Measurements from ENCODE around the gene LSM11. TPM values are rescaled to one million over a fixed set of nuclear protein-coding genes. Genes with fewer than 3 reads are reported as not detected.
"Not testable (repeated sequence)": the region's sequence is repeated elsewhere in the genome, so short reads cannot be mapped to it uniquely, and the experiment has no call there.

The LSM11 gene
- polyA plus RNA-seq (2012; ENCODE audit: missing spikeins) = 1.7 TPM

DNA sequence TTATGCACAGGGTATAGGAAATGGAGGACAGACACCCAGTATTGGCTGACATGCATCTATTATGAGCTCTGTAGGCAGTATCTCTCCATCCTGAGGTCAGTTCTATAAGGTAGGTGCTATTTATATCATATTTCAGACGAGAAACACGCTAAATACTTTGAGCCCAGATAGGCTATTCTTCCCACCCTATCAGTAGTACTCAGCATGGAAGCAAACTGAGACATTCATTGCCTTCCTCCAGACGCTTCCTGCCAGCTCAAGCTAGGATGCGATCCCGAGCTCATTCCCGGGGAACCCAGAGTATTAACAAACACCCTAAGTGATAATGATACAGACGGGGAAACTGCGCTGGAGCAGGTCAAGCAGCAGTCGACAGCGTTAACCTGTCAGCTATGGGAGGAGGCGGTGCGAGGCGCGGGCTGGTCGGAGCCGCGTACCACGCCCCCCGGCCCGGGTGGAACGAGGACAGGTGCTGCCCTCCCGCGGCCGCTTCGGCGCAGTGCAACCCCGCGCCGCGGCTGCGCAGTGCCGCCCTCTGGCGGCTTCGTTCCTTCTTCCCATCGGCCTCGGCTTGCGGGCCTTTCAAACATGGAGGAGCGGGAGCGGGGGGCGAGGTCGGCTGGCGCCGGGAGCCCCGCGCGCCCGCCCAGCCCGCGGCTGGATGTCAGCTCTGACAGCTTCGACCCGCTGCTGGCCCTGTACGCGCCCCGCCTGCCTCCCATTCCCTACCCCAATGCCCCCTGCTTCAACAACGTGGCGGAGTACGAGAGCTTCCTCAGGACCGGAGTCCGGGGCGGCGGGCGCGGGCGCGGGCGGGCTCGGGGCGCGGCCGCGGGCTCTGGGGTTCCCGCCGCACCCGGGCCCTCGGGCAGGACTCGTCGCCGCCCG, at the start of gene LSM11:
Gene LSM11 (plus strand): TSS at position 550 of the 888 bp plus-strand sequence. CDS start 39 bp downstream, at position 589.
- FAIRE-seq (peak; percentile 97), DNase-seq (ENCODE audit: insufficient read length) (peak; percentile 85)
- TF ChIP-seq TAF1 (IDR thresholded peaks at IDR 0.05; ENCODE audit: borderline replicate concordance, low read depth, low read length) = no peak
- TF ChIP-seq POLR2A (IDR thresholded peaks at IDR 0.05; ENCODE audit: low read depth, low read length) = peak; percentile 39; the same call in 1 of the 2 replicates
- 0 out of 2 replicates have a peak, but pooled peaks have one; percentile 37 for TF ChIP-seq POLR2AphosphoS5 (IDR thresholded peaks at IDR 0.05; ENCODE audit: low read depth, low read length)

DNA sequence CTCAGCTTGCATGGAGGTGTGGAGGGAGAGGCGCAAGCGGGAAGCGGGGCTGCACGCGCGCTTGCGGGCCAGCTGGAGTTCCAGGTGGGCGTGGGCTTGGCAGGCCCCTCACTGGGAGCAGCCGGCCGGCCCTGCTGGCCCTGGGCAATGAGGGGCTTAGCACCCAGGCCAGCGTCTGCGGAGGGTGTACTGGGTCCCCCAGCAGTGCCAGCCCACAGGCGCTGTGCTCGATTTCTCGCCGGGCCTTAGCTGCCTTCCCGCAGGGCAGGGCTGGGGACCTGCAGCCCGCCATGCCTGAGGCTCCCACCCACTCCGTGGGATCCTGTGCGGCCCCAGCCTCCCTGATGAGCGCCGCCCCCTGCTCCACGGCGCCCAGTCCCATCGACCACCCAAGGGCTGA, 49.7 kb upstream of the LSM11 start:
- FAIRE-seq; DNase-seq (ENCODE audit: insufficient read length): not testable (repeated sequence)

DNA sequence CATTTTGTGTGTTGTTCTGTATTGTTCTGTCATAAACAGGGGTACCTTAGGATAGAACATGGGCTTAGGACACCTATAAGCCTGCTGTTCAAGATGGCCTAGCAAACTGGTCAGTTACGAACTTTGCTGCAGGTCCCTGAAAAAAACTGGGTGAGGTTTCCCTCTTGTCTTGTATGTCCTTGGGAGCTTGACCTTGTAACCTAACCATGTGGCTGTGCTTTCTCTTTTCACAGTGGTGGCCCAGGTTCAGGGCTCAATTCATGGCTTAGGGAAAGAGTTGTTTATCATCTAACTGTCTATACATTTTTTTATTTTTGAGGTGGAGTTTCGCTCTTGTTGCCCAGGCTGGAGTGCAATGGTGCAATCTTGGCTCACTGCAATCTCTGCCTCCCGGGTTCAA, 47.4 kb upstream of the LSM11 start:
- DNase-seq (ENCODE audit: insufficient read length); FAIRE-seq: not testable (repeated sequence)

DNA sequence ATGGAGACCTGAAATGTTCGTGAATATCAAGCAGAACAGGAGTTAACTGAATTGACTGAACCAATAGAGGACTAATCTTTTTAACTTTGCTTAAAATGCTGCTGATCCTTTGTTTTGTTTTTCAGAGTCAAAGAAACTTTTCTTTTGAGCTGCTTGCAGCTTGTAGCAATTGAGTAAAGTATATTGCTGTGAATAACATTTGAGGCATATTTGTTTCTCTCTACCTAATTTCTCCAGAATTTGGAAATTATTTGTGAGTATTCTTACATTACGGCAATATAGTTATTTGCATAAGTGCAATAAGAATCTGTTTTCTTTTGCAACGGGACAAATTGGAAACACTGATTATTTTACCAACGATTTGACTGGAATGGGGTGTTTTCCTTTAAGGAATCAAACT, 44.8 kb upstream of the LSM11 start:
- FAIRE-seq; DNase-seq (ENCODE audit: insufficient read length): not testable (repeated sequence)

DNA sequence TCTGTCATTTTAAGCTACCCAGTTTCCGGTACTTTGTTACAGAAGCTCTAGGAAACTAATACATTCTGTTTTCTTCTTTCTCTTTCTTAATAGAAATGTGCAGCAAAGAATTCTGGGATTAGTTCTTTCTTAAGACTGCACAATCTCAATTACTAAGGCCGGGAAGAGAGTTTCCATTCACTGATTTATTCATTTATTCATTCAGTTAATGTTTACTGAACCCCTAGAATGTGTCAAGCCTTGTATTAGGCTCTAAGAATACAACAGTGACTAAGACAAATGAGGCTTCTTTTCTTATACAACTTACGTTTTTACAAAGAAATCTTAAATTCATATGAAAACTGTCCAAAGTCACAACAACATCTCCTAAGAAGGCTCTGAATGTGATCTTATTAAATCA, 39.8 kb upstream of the LSM11 start:
- TF ChIP-seq TAF1 (IDR thresholded peaks at IDR 0.05; ENCODE audit: borderline replicate concordance, low read depth, low read length) (no peak), POLR2A (IDR thresholded peaks at IDR 0.05; ENCODE audit: low read depth, low read length) (no peak), POLR2AphosphoS5 (IDR thresholded peaks at IDR 0.05; ENCODE audit: low read depth, low read length) (no peak)
- no peak for DNase-seq (ENCODE audit: insufficient read length)
- no peak for FAIRE-seq

DNA sequence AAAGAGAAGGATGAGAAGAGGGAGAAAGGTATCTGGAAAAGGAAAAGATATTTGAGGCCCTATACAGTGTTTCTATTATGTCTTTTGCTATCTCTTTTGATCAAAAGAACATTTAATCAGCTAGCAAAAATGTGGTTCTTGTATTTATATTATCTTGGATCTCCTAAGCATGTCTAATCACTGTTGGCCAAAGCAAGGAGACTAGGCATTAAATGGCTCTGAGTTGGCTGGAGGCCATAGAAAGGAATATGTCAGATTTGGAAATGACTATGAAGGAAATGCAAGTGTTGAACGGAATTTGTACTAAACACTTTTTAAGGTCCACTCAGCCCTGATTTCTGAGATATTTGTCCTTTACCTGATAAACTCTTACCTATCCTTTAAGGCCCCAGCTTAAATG, 34.6 kb upstream of the LSM11 start:
- no peak for FAIRE-seq

DNA sequence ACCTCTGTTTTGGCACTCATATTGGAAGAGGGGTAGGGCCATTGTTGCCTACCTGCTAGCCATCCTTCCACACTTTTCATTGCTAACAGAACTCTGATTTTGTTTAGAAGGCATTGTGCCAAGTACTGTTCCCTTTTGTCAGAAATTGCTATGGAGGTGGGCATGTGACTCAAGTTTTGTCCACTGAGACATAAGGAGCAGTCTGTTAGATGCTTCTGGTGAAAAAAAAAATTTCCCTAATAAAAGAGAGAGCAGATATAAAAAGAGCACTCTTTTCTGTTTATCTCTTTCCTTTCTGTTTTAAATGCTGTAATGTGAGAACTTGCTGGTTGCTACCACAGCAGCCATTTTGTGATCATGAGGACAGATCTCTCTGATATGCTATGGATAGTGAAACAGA, 34.2 kb upstream of the LSM11 start:
- no peak for TF ChIP-seq TAF1 (IDR thresholded peaks at IDR 0.05; ENCODE audit: borderline replicate concordance, low read depth, low read length)
- TF ChIP-seq POLR2AphosphoS5 (IDR thresholded peaks at IDR 0.05; ENCODE audit: low read depth, low read length) = no peak
- TF ChIP-seq POLR2A (IDR thresholded peaks at IDR 0.05; ENCODE audit: low read depth, low read length) = no peak
- DNase-seq (ENCODE audit: insufficient read length) (no peak), FAIRE-seq (no peak)

More for the DNA sequence above, 34.6 kb upstream of the LSM11 start:
- DNase-seq (ENCODE audit: insufficient read length) = no peak
- TF ChIP-seq TAF1 (IDR thresholded peaks at IDR 0.05; ENCODE audit: borderline replicate concordance, low read depth, low read length) (no peak), POLR2A (IDR thresholded peaks at IDR 0.05; ENCODE audit: low read depth, low read length) (no peak), POLR2AphosphoS5 (IDR thresholded peaks at IDR 0.05; ENCODE audit: low read depth, low read length) (no peak)

DNA sequence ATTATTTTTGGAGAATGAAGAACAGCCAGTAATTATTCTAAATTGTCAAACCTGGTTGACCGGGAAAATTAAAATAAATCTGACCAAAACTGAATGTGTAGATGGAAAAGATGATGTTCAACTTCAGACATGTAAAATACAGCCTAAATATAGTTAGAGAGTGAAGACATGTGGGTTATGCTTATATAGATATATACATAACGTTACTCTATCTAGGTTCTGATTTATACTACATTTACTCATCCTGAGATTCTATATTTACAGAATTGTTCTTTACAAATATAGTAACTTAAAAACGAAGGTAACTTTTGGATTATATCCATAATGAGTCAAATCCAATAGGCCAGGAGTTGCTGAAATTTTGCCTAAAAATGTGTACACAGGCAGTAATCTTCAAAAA, 33.1 kb upstream of the LSM11 start:
- TF ChIP-seq POLR2A (IDR thresholded peaks at IDR 0.05; ENCODE audit: low read depth, low read length) = no peak
- TF ChIP-seq TAF1 (IDR thresholded peaks at IDR 0.05; ENCODE audit: borderline replicate concordance, low read depth, low read length) = no peak
- TF ChIP-seq POLR2AphosphoS5 (IDR thresholded peaks at IDR 0.05; ENCODE audit: low read depth, low read length) = no peak
- no peak for FAIRE-seq
- no peak for DNase-seq (ENCODE audit: insufficient read length)

DNA sequence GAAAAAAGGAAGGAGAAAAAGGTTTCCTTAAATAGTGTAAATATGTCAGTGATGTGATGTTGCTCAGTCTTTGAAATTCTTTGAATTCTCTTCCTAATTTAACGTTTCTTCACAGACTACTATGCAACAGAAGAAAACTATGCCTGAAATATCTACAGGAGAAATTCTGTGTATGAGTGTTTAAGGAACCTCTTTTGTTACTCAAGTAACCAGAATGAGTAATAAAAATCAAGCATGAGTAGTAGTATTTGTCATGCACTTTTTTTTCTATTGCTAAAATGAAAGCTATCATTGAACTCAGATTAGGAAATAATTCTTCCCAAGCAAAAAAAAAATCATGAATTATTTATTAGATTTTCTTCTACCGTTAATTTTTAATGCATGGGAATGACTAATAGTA, 32.6 kb upstream of the LSM11 start:
- FAIRE-seq = no peak
- TF ChIP-seq POLR2A (IDR thresholded peaks at IDR 0.05; ENCODE audit: low read depth, low read length) = no peak
- no peak for TF ChIP-seq POLR2AphosphoS5 (IDR thresholded peaks at IDR 0.05; ENCODE audit: low read depth, low read length)
- no peak for TF ChIP-seq TAF1 (IDR thresholded peaks at IDR 0.05; ENCODE audit: borderline replicate concordance, low read depth, low read length)
- DNase-seq (ENCODE audit: insufficient read length) = no peak

DNA sequence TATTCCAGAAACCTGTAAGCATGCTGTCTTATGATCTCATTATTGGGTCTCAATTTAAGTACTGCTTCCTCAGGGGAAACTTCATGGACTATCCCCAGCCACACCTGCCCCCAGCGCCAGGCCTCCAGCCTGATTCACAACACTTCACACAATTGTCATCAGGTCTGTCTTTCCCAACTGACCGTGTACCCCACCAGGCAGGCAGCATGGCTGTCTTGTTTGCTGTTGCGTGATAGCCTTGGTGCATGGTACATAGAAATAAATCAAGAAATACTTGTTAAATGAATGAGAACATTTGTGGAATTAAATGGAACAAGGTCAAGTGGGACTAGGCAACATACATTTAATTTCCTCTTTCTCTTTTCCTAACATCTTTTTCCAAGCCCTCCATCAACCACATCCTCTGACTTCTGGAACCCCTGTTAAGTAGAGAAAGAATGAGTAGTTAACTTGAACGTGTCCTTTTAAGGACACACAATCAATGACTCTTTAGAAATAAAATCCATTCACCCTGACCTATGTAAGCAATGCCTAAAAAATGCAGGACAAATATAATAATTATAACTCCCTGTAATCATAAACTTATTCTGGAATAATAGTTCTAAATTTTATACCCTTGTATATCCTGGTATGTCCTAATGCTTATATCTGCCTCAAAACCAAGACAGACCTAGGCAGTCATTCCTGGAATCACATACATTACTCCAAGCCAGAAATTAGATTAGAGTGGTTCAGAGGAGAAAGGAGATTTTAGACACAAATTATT, 29.5 kb upstream of the LSM11 start:
- DNase-seq (ENCODE audit: insufficient read length) (no peak), FAIRE-seq (no peak)

DNA sequence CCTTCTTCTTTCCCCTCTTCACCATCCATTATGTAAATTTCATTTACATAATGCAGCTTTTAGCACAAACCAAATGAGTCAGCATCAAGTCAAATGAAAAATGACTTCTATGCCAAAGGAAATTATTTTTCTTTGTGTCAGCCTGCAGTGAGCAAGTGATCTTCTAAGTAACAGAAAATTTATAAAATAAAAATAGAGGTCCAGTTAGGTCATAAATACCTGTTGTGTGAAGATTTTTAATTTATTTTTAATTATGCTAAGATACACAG, 29.0 kb upstream of the LSM11 start:
- DNase-seq (ENCODE audit: insufficient read length) (no peak), FAIRE-seq (no peak)
- no peak for TF ChIP-seq TAF1 (IDR thresholded peaks at IDR 0.05; ENCODE audit: borderline replicate concordance, low read depth, low read length)
- no peak for TF ChIP-seq POLR2AphosphoS5 (IDR thresholded peaks at IDR 0.05; ENCODE audit: low read depth, low read length)
- no peak for TF ChIP-seq POLR2A (IDR thresholded peaks at IDR 0.05; ENCODE audit: low read depth, low read length)

More for the DNA sequence above, 29.5 kb upstream of the LSM11 start:
- TF ChIP-seq POLR2AphosphoS5 (IDR thresholded peaks at IDR 0.05; ENCODE audit: low read depth, low read length) (no peak), POLR2A (IDR thresholded peaks at IDR 0.05; ENCODE audit: low read depth, low read length) (no peak), TAF1 (IDR thresholded peaks at IDR 0.05; ENCODE audit: borderline replicate concordance, low read depth, low read length) (no peak)

DNA sequence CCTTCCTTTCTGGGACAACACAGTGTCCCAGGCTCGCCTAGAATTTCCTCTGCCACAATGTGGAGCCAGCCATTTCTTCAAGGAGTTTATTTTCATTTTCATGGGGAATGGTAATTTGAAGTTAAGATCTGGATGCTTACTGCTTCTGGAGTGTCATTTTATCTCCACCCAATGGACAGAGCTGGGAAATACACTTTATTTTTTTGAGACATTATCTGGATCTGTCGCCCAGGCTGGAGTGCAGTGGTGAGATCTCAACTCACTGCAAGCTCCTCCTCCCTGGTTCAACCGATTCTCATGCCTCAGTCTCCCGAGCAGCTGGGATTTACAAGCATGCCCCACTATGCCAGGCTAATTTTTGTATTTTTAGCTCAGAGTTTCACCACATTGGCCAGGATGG, 25.0 kb upstream of the LSM11 start:
- TF ChIP-seq TAF1 (IDR thresholded peaks at IDR 0.05; ENCODE audit: borderline replicate concordance, low read depth, low read length) (no peak), POLR2A (IDR thresholded peaks at IDR 0.05; ENCODE audit: low read depth, low read length) (no peak), POLR2AphosphoS5 (IDR thresholded peaks at IDR 0.05; ENCODE audit: low read depth, low read length) (no peak)
- no peak for DNase-seq (ENCODE audit: insufficient read length)
- peak; percentile 82 for FAIRE-seq
